IMR-90 (cell line): Measurements from ENCODE around the gene PCSK6. TPM values are rescaled to one million over a fixed set of nuclear protein-coding genes. Genes with fewer than 3 reads are reported as not detected.

Experiments
- ATAC-seq: fragments of 200-7000 bp; cut with Tn5 transposase; 2 replicates; pipeline ENCODE4 v1.9.1; 2020; ENCODE audit warnings: low read depth, mild to moderate bottlenecking, moderate library complexity
- BruUV-seq: library from RNA; stranded (reverse); fragments of 400-500 nt; replicated peaks from 2 replicates; lab custom pipeline; 2021; lab: Mats Ljungman, UMichigan
- CTCF ChIA-PET: fragments of 300-600 bp; formaldehyde crosslinking; extraction: SDS; loops from one replicate; lab custom pipeline; 2021; ENCODE audit warnings: antibody characterized with exemption; lab: Yijun Ruan, JAX
- POLR2A ChIA-PET: fragments of 300-600 bp; sonication (Branson Sonifier 250); formaldehyde crosslinking; loops from one replicate; lab custom pipeline; 2022; ENCODE audit warnings: antibody characterized with exemption; ENCODE audit not compliant: unreplicated experiment; lab: Charles Lee
- DNase-seq: peaks from one replicate; pipeline ENCODE4 v3.0.0; 2013
- H2AFZ ChIP-seq: replicated peaks from 2 replicates; pipeline ENCODE3; 2013; ENCODE audit warnings: low read length, mild to moderate bottlenecking; ENCODE audit not compliant: poor library complexity
- H2AK5ac ChIP-seq: 2 replicates; pipeline ENCODE4 v1.6.1; 2013; ENCODE audit warnings: low read depth, low read length, inconsistent platforms
- H2AK9ac ChIP-seq: replicated peaks from 2 replicates; pipeline ENCODE3; 2013; ENCODE audit warnings: mild to moderate bottlenecking, low read depth, low read length, moderate library complexity; ENCODE audit not compliant: poor library complexity
- H2BK120ac ChIP-seq: 2 replicates; pipeline ENCODE4 v1.6.1; 2013; ENCODE audit warnings: low read depth, low read length, inconsistent platforms
- H2BK15ac ChIP-seq: 3 replicates; pipeline ENCODE4 v1.6.1; 2013; ENCODE audit warnings: low read depth, low read length, inconsistent platforms
- H2BK20ac ChIP-seq: 2 replicates; pipeline ENCODE4 v1.6.1; 2013; ENCODE audit warnings: low read depth, mild to moderate bottlenecking, inconsistent platforms, low read length, moderate library complexity
- H2BK5ac ChIP-seq: 2 replicates; pipeline ENCODE4 v1.6.1; 2013; ENCODE audit warnings: mild to moderate bottlenecking, low read depth, low read length, inconsistent platforms; ENCODE audit not compliant: poor library complexity, severe bottlenecking
- H3K14ac ChIP-seq: replicated peaks from 2 replicates; pipeline ENCODE4 v1.6.1; 2013; ENCODE audit warnings: low read depth, low read length, inconsistent platforms
- H3K18ac ChIP-seq: 2 replicates; pipeline ENCODE4 v1.6.1; 2013; ENCODE audit warnings: low read depth, low read length, control low read depth
- H3K23ac ChIP-seq: 2 replicates; pipeline ENCODE4 v1.6.1; 2013; ENCODE audit warnings: low read depth, low read length, inconsistent platforms
- H3K27ac ChIP-seq: 2 replicates; pipeline ENCODE4 v1.5.1; 2013; ENCODE audit warnings: mild to moderate bottlenecking, control low read depth, low read length; ENCODE audit not compliant: insufficient read depth
- H3K27me3 ChIP-seq: 2 replicates; pipeline ENCODE4 v1.6.1; 2013; ENCODE audit warnings: low read length; ENCODE audit not compliant: control insufficient read depth, insufficient read depth
- H3K36me3 ChIP-seq: 2 replicates; pipeline ENCODE4 v1.6.1; 2013; ENCODE audit warnings: low read length, mixed read lengths; ENCODE audit not compliant: control insufficient read depth, insufficient read depth
- H3K4ac ChIP-seq: 2 replicates; pipeline ENCODE4 v1.6.1; 2013; ENCODE audit warnings: low read depth, low read length, inconsistent platforms
- H3K4me1 ChIP-seq: 2 replicates; pipeline ENCODE4 v1.6.1; 2013; ENCODE audit warnings: low read length, mixed read lengths; ENCODE audit not compliant: control insufficient read depth, insufficient read depth
- H3K4me2 ChIP-seq: 2 replicates; pipeline ENCODE4 v1.6.1; 2013; ENCODE audit warnings: low read depth, mild to moderate bottlenecking, control low read depth, low read length, moderate library complexity
- H3K4me3 ChIP-seq: 2 replicates; pipeline ENCODE4 v1.5.1; 2013; ENCODE audit warnings: low read depth, mild to moderate bottlenecking, control low read depth, low read length, moderate library complexity; ENCODE audit not compliant: insufficient read depth
- H3K56ac ChIP-seq: 2 replicates; pipeline ENCODE4 v1.6.1; 2013; ENCODE audit warnings: low read length, inconsistent platforms; ENCODE audit not compliant: insufficient read depth; ENCODE audit errors: extremely low read depth
- H3K79me1 ChIP-seq, 2 experiments: 2 replicates each; pipeline ENCODE4 v1.6.1; 2013; ENCODE audit warnings: low read length in 2 of 2, inconsistent platforms in 1 of 2, low read depth in 1 of 2
- H3K9ac ChIP-seq: 2 replicates; pipeline ENCODE4 v1.6.1; 2013; ENCODE audit warnings: low read depth, low read length, control low read depth
- H3K9me1 ChIP-seq: 2 replicates; pipeline ENCODE4 v1.6.1; 2013; ENCODE audit warnings: low read length, inconsistent platforms; ENCODE audit not compliant: insufficient read depth
- H3K9me3 ChIP-seq: 2 replicates; pipeline ENCODE4 v1.6.1; 2013; ENCODE audit warnings: low read length; ENCODE audit not compliant: control insufficient read depth, insufficient read depth
- H4K20me1 ChIP-seq: 2 replicates; pipeline ENCODE4 v1.6.1; 2013; ENCODE audit warnings: low read length, inconsistent platforms; ENCODE audit not compliant: insufficient read depth
- H4K5ac ChIP-seq: 2 replicates; pipeline ENCODE4 v1.6.1; 2013; ENCODE audit warnings: mild to moderate bottlenecking, low read depth, low read length, control low read depth
- H4K8ac ChIP-seq, 2 experiments: 2 replicates each; pipeline ENCODE4 v1.6.1; 2013; ENCODE audit warnings: low read depth in 2 of 2, low read length in 2 of 2, control low read depth in 1 of 2, inconsistent platforms in 1 of 2
- H4K91ac ChIP-seq: 2 replicates; pipeline ENCODE4 v1.6.1; 2013; ENCODE audit warnings: low read depth, low read length, inconsistent platforms; ENCODE audit not compliant: insufficient read depth
- MAZ ChIP-seq: IDR thresholded peaks from 2 replicates; pipeline ENCODE4 v1.6.1; 2012; ENCODE audit warnings: low read depth, mild to moderate bottlenecking, low read length, improper control_type of control experiment, moderate library complexity, borderline replicate concordance
- NFE2L2 ChIP-seq: fragments of 150-350 bp; IDR thresholded peaks from 2 replicates; pipeline ENCODE4 v1.6.1; 2016; ENCODE audit warnings: low read depth, mild to moderate bottlenecking, low read length
- RCOR1 ChIP-seq: IDR thresholded peaks from 2 replicates; pipeline ENCODE4 v1.6.1; 2012; ENCODE audit warnings: mild to moderate bottlenecking, low read length, improper control_type of control experiment; ENCODE audit not compliant: insufficient replicate concordance
- WGBS, 2 experiments: methylation state at CpG; one replicate each; pipeline versions ENCODE4 v1.1.5 to v1.1.7; 2013; ENCODE audit warnings: missing lambda C conversion rate in 2 of 2; ENCODE audit not compliant: insufficient read length in 1 of 2; ENCODE audit errors: extremely low coverage in 2 of 2; 5-methylcytosine and 5-hydroxymethylcytosine counted together
- dilution Hi-C: fragments of 300-500 bp; cut with HindIII; formaldehyde crosslinking; loops from one replicate; pipeline ENCODE4 v1.14.3; 2018; ENCODE audit warnings: low sequenced_read_pairs; ENCODE audit not compliant: unreplicated experiment
- in situ Hi-C: fragments of 300-500 bp; cut with MboI; formaldehyde crosslinking; loops from 3 replicates; pipeline ENCODE4 v1.14.3; 2019; ENCODE audit warnings: low sequenced_read_pairs, inconsistent platforms, mixed read lengths
- intact Hi-C: fragments of 100-400 bp; cut with micrococcal nuclease; formaldehyde crosslinking; loops from 2 replicates; pipeline ENCODE4 v1.10.0; 2022
- polyA plus RNA-seq, 3 experiments: library from polyadenylated mRNA; depleted of rRNA; stranded (reverse); fragments of >200 nt; gene quantifications; 2 replicates each; pipeline ENCODE4 v1.2.3, GENCODE V29; 2012; ENCODE audit warnings: low replicate concordance in 1 of 3
- total RNA-seq: library from RNA; depleted of rRNA; stranded (reverse); fragments of >200 nt; gene quantifications from 2 replicates; pipeline ENCODE4 v1.2.3, GENCODE V29; 2012

PCSK6 gene
- total and polyA plus RNA-seq, 2 of the 4 experiments (the other 2 are of a cell fraction) = not detected

DNA sequence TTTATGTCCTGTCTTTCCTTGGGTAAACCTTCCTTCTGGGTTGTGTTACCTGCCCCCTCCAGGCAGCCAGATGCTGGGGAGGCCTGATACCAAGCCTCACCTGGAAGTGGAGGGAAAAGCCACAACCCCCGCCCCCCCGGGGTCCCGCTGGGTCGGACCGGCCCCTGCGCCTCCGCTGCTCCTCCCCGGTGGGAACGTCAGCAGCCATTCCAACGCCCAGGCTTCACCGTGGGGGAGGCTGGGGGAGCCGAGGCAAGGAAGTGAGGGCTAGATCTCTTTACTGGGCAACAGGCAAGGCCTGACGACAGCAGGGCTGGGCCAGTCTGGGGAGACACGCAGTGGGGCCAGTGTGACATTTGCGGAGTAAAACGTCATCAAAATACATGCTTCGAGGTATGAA lies 141.5 kb downstream of the PCSK6 start:
- intact Hi-C loops = no loop called here
- Histone ChIP-seq H3K4me1 (no peaks in the 10 kb centered on the region), H2AFZ (no peak overlapping the region), H3K27me3 (peaks cover 31% of the 10 kb centered on the region), H3K4me2 (no peak overlapping the region), H3K4me3 (no peak overlapping the region), H3K9me1 (no peaks in the 10 kb centered on the region), H3K27ac (no peak overlapping the region), H3K4ac (no peak overlapping the region), H3K9ac (no peak overlapping the region), H3K36me3 (no peaks in the 10 kb centered on the region), H3K79me1 (no peaks in the 10 kb centered on the region), H3K56ac (no peak overlapping the region), H3K23ac (no peak overlapping the region), H2BK120ac (no peak overlapping the region), H2BK20ac (no peak overlapping the region), H4K8ac (no peak overlapping the region), H3K14ac (no peak overlapping the region), H3K9me3 (no peaks in the 10 kb centered on the region), H4K91ac (no peak overlapping the region), H4K20me1 (no peaks in the 10 kb centered on the region), H2AK9ac (no peak overlapping the region), H4K5ac (no peak overlapping the region), H3K18ac (no peak overlapping the region), H2AK5ac (no peak overlapping the region), H2BK5ac (no peak overlapping the region), H2BK15ac (no peak overlapping the region)
- ATAC-seq = no peak
- dilution Hi-C loops = no loop called here
- TF ChIP-seq MAZ = no peak
- TF ChIP-seq RCOR1 = no peak
- TF ChIP-seq NFE2L2 = no peak
- no TSS peak for BruUV-seq
- ChIA-PET POLR2A (no interaction called here), CTCF (no interaction called here)
- in situ Hi-C loops = no loop called here
- WGBS, 2 experiments = 75% methylated on average over 5 of the region's 17 CpGs; no CpG with 5 or more reads in 1 of the 2 experiments
- DNase-seq = no peak
